HFF-Myc (cell line): ENCODE data around the gene TRIM56.
"Not testable (repeated sequence)": the region's sequence is repeated elsewhere in the genome, so short reads cannot be mapped to it uniquely, and the experiment has no call there.

Experiments used
- DNase-seq: peaks from one replicate; pipeline ENCODE4 v3.0.0-alpha.2; 2011; ENCODE audit warnings: low read depth; ENCODE audit errors: extremely low read depth
- H3K4me3 ChIP-seq: replicated peaks from 2 replicates; pipeline ENCODE4 v1.5.1; 2011; ENCODE audit warnings: low read depth, mild to moderate bottlenecking, control low read depth, low read length
- CTCF ChIP-seq: IDR thresholded peaks from 2 replicates; pipeline ENCODE4 v1.5.1; 2012; ENCODE audit warnings: mild to moderate bottlenecking, low read depth, low read length, control low read depth; ENCODE audit errors: missing control alignments

The TRIM56 gene

GRCh38 chr7:101113836-101114235 is 28.6 kb downstream of the TRIM56 start:
- TF ChIP-seq CTCF = no peak
- no peak overlapping the region for H3K4me3 ChIP-seq
- DNase-seq = no peak

- DNase-seq = no peak
- H3K4me3 ChIP-seq = no peak overlapping the region
- no peak for TF ChIP-seq CTCF
Observed at GRCh38 chr7:101114492-101114891, 29.2 kb downstream of the TRIM56 start.

GRCh38 chr7:101115215-101115614 is 29.9 kb downstream of the TRIM56 start:
- no peak overlapping the region for H3K4me3 ChIP-seq
- TF ChIP-seq CTCF = no peak
- DNase-seq = no peak

GRCh38 chr7:101116898-101117297 is 31.6 kb downstream of the TRIM56 start:
- no peak for TF ChIP-seq CTCF
- DNase-seq = no peak
- H3K4me3 ChIP-seq = no peak overlapping the region

- no peak for DNase-seq
- no peak for TF ChIP-seq CTCF
Observed at GRCh38 chr7:101118856-101119255, 33.6 kb downstream of the TRIM56 start.

GRCh38 chr7:101119876-101120275 is 34.6 kb downstream of the TRIM56 start:
- no peak for TF ChIP-seq CTCF
- DNase-seq = no peak
- H3K4me3 ChIP-seq = no peak overlapping the region

More at GRCh38 chr7:101118856-101119255, 33.6 kb downstream of the TRIM56 start:
- H3K4me3 ChIP-seq = no peak overlapping the region

- DNase-seq = no peak
- TF ChIP-seq CTCF = no peak
- H3K4me3 ChIP-seq = no peak overlapping the region
Observed at GRCh38 chr7:101120315-101120714, 35.0 kb downstream of the TRIM56 start.

- peak overlapping the region; percentile 26; the same call in 1 of the 2 replicates for H3K4me3 ChIP-seq
- not testable (repeated sequence) for DNase-seq
Observed at GRCh38 chr7:101121631-101121990, 36.3 kb downstream of the TRIM56 start.
